GM12878 (cell line): ENCODE results near the gene ATP5ME. TPM values are rescaled to one million over a fixed set of nuclear protein-coding genes. Genes with fewer than 3 reads are reported as not detected.

Experiments
- ATAC-seq: fragments of 200-7000 bp; cut with Tn5 transposase; 3 replicates; pipeline ENCODE4 v1.9.1; 2020; ENCODE audit warnings: mild to moderate bottlenecking, moderate library complexity
- BruUV-seq: library from RNA; stranded (reverse); fragments of 400-500 nt; replicated peaks from 2 replicates; lab custom pipeline; 2021; lab: Mats Ljungman, UMichigan
- CTCF ChIA-PET: fragments of 300-600 bp; sonication (Branson Sonifier 250); formaldehyde crosslinking; extraction: SDS; loops from one replicate; lab custom pipeline; 2021; ENCODE audit warnings: inconsistent platforms; lab: Yijun Ruan, JAX
- POLR2A ChIA-PET: fragments of 350-600 bp; formaldehyde crosslinking; extraction: SDS; loops from one replicate; lab custom pipeline; 2021; ENCODE audit warnings: inconsistent platforms; lab: Charles Lee
- RAD21 ChIA-PET: fragments of 300-600 bp; sonication (Branson Sonifier 250); formaldehyde crosslinking; loops from one replicate; lab custom pipeline; 2023; ENCODE audit warnings: antibody characterized with exemption; ENCODE audit not compliant: unreplicated experiment; lab: Charles Lee
- SMC1A ChIA-PET: fragments of 300-600 bp; sonication (Branson Sonifier 250); formaldehyde crosslinking; loops from one replicate; lab custom pipeline; 2023; ENCODE audit not compliant: unreplicated experiment, uncharacterized antibody; lab: Charles Lee
- DNase-seq: peaks from one replicate; pipeline ENCODE4 v3.0.0-alpha.2; 2011; ENCODE audit warnings: low read depth, low spot score
- FAIRE-seq: peaks from 3 replicates; lab custom pipeline; 2011; peaks lifted over from hg19 to GRCh38; lab: Jason Lieb, UNC
- H2AFZ ChIP-seq: 2 replicates; pipeline ENCODE4 v1.6.0; 2011; ENCODE audit warnings: low read depth, low read length, control low read depth; ENCODE audit not compliant: control insufficient read depth
- H3K27ac ChIP-seq: 2 replicates; pipeline ENCODE4 v1.5.1; 2011; ENCODE audit warnings: control low read depth; ENCODE audit not compliant: control insufficient read depth, insufficient read depth
- H3K27me3 ChIP-seq, 2 experiments: replicated peaks in 1 of 2; 2 replicates each; pipeline versions ENCODE4 v1.6.0 to v1.6.1; 2011; ENCODE audit warnings: low read length in 1 of 2; ENCODE audit not compliant: control insufficient read depth in 2 of 2, insufficient read depth in 2 of 2
- H3K36me3 ChIP-seq, 2 experiments: 2 replicates each; pipeline ENCODE4 v1.5.1; 2011; ENCODE audit warnings: low read length in 1 of 2; ENCODE audit not compliant: control insufficient read depth in 2 of 2, insufficient read depth in 2 of 2
- H3K4me1 ChIP-seq: 2 replicates; pipeline ENCODE4 v1.6.1; 2011; ENCODE audit warnings: mild to moderate bottlenecking, low read length, moderate library complexity, mixed read lengths; ENCODE audit not compliant: control insufficient read depth, insufficient read depth
- H3K4me2 ChIP-seq: 2 replicates; pipeline ENCODE4 v1.6.0; 2011; ENCODE audit warnings: control low read depth; ENCODE audit not compliant: control insufficient read depth, insufficient read depth
- H3K4me3 ChIP-seq: fragments of 200-600 bp; sonication (generic); 2 replicates; pipeline ENCODE4 v1.5.1; 2016
- H3K79me2 ChIP-seq: 2 replicates; pipeline ENCODE4 v1.6.0; 2011; ENCODE audit warnings: low read length; ENCODE audit not compliant: control insufficient read depth, insufficient read depth
- H3K9ac ChIP-seq: 2 replicates; pipeline ENCODE4 v1.8.0; 2011; ENCODE audit warnings: low read length, control low read depth, mixed read lengths; ENCODE audit not compliant: control insufficient read depth, insufficient read depth
- H3K9me3 ChIP-seq: replicated peaks from 3 replicates; pipeline ENCODE4 v1.5.1; 2011; ENCODE audit warnings: mild to moderate bottlenecking, low read length; ENCODE audit not compliant: control insufficient read depth, insufficient read depth
- H4K20me1 ChIP-seq: 2 replicates; pipeline ENCODE4 v1.6.0; 2011; ENCODE audit not compliant: control insufficient read depth, insufficient read depth
- BHLHE40 ChIP-seq, 2 experiments: fragments of 450-650 bp in 1 of 2; IDR thresholded peaks; 2 replicates each; pipeline ENCODE4 v1.6.1; 2011 to 2017; ENCODE audit warnings: low read depth in 2 of 2, borderline replicate concordance in 1 of 2, improper control_type of control experiment in 1 of 2, low read length in 1 of 2, mild to moderate bottlenecking in 1 of 2
- BMI1 ChIP-seq: fragments of 450-650 bp; IDR thresholded peaks from 2 replicates; pipeline ENCODE4 v1.6.1; 2016; ENCODE audit warnings: mild to moderate bottlenecking, moderate library complexity, borderline replicate concordance
- ESRRA ChIP-seq: IDR thresholded peaks from 2 replicates; pipeline ENCODE4 v1.6.1; 2012; ENCODE audit warnings: mild to moderate bottlenecking, low read length, improper control_type of control experiment
- LARP7 ChIP-seq: fragments of 450-650 bp; IDR thresholded peaks from 2 replicates; pipeline ENCODE4 v1.6.1; 2017; ENCODE audit warnings: mild to moderate bottlenecking
- MTA3 ChIP-seq: IDR thresholded peaks from 2 replicates; pipeline ENCODE4 v1.6.1; 2012; ENCODE audit warnings: low read length, inconsistent platforms, borderline replicate concordance
- NRF1 ChIP-seq: conservative IDR thresholded peaks from 2 replicates; pipeline ENCODE4 v1.6.1; 2011; ENCODE audit warnings: mild to moderate bottlenecking, low read depth, low read length, improper control_type of control experiment
- POLR2A ChIP-seq: IDR thresholded peaks from 2 replicates; pipeline ENCODE4 v1.6.1; 2011; ENCODE audit warnings: low read depth, mild to moderate bottlenecking, low read length
- SMAD5 ChIP-seq: IDR thresholded peaks from 2 replicates; pipeline ENCODE4 v1.6.1; 2016; ENCODE audit warnings: antibody characterized with exemption, low read depth
- SMC3 ChIP-seq: IDR thresholded peaks from 2 replicates; pipeline ENCODE4 v1.6.1; 2011; ENCODE audit warnings: low read length, improper control_type of control experiment, borderline replicate concordance
- SPI1 ChIP-seq: IDR thresholded peaks from 2 replicates; pipeline ENCODE4 v1.6.1; 2011; ENCODE audit warnings: low read depth, mild to moderate bottlenecking, low read length, moderate library complexity, borderline replicate concordance; ENCODE audit not compliant: insufficient read depth
- TCF12 ChIP-seq: IDR thresholded peaks from 2 replicates; pipeline ENCODE4 v1.6.1; 2011; ENCODE audit warnings: low read depth, mild to moderate bottlenecking, low read length
- YBX1 ChIP-seq: fragments of 450-650 bp; IDR thresholded peaks from 2 replicates; pipeline ENCODE4 v1.6.1; 2016; ENCODE audit warnings: antibody characterized with exemption
- ZNF274 ChIP-seq: IDR thresholded peaks from one replicate; pipeline ENCODE4 v1.8.0; 2011; ENCODE audit not compliant: insufficient read length, insufficient read depth
- WGBS: methylation state at CpG from one replicate; pipeline ENCODE4 v1.1.6; 2016; ENCODE audit warnings: low lambda C conversion rate; ENCODE audit not compliant: insufficient replicate concordance, insufficient coverage; ENCODE audit errors: missing lambda C conversion rate; 5-methylcytosine and 5-hydroxymethylcytosine counted together
- in situ Hi-C: fragments of 300-500 bp; cut with MboI; formaldehyde crosslinking; loops from 9 replicates; pipeline ENCODE4 v1.14.3; 2018; ENCODE audit warnings: mixed read lengths
- intact Hi-C: fragments of 100-400 bp; cut with micrococcal nuclease; formaldehyde crosslinking; loops from one replicate; pipeline ENCODE4 v1.14.2; 2022; ENCODE audit not compliant: unreplicated experiment
- polyA plus RNA-seq, 11 experiments: library from polyadenylated mRNA; depleted of rRNA in 4 of 11; unstranded in 6 of 11; stranded (reverse) in 5 of 11; fragments of >200 nt; fragmentation: Nextera tagmentation in 4 of 11; fragmentation: Illumina TruSeq in 1 of 11; extraction: Ambion mirVana in 4 of 11; extraction: Trizol in 1 of 11; gene quantifications; 1 replicate in 1 of 11; 2 replicates in 10 of 11; pipeline versions ENCODE4 v1.2.1 to v1.2.3, GENCODE V29; 2011 to 2016; ENCODE audit warnings: inconsistent platforms in 2 of 11, missing spikeins in 2 of 11, low read depth in 1 of 11
- total RNA-seq, 4 experiments: library from RNA; depleted of rRNA in 3 of 4; stranded (reverse); fragments of >200 nt in 3 of 4; fragmentation: Illumina TruSeq in 1 of 4; extraction: Trizol in 1 of 4; gene quantifications; 2 replicates each; pipeline versions ENCODE4 v1.2.1 to v1.2.3, GENCODE V29; 2013 to 2021
- TF ChIP-seq, protein P1 (sequence below): fragments of 450-650 bp; IDR thresholded peaks from 2 replicates; pipeline ENCODE4 v1.6.1; 2014; ENCODE audit warnings: mild to moderate bottlenecking
- TF ChIP-seq, protein P2 (sequence below): IDR thresholded peaks from 2 replicates; pipeline ENCODE4 v1.6.1; 2012; ENCODE audit warnings: low read depth, low read length, improper control_type of control experiment

ATP5ME gene
- total and polyA plus RNA-seq, 10 of the 15 experiments (the other 5 are each of a cell fraction or from before 2014, with no cell fraction given): 279 to 2,374 (median 509) TPM

DNA sequence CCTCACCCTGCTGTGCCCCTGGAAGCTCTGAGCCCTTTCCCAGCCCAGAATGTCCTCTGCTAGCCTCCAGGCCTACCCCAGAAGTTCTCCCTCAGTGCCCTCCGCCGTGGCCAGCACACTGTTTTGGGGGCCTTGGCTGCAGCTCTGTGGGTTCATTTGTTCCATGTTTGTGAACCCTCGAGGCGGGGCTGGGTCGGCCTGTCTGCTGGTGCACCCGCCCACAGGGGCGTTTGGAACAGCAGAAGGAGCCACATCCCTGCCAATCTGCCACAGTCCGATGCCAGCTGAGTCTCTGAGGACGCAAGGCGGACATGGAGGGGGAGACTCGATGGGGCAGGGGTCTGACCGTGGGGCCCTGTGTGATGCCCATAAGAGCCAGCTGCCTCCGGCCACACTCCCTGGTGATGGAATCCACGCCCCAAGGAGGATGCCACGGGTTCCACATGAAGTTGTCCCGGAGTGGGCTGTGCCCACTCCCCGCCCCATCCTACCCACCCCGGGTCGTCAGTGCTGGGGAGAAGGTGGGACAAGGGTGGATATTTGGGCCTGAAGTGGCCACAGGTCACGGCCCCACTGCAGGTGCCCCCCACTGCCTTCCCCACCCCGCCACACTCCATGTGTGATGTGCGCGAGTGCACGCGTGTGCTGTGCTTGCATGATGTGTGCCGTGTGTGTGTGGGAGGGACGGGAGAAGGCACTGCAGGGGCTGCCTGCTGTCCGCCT lies 7.1 kb downstream of the ATP5ME start:
- Histone ChIP-seq H3K27ac (no peak overlapping the region), H3K4me3 (no peak overlapping the region), H3K4me2 (no peak overlapping the region), H3K36me3 (peaks cover 0 to 4% of the 10 kb centered on the region in 2 experiments; a peak in 3 of 4 replicates), H3K9ac (no peak overlapping the region), H3K4me1 (no peaks in the 10 kb centered on the region), H3K9me3 (no peaks in the 10 kb centered on the region; the same call in 2 of the 3 replicates), H3K79me2 (peaks cover 3% of the 10 kb centered on the region), H2AFZ (no peak overlapping the region), H3K27me3 (no peaks in the 10 kb centered on the region), H4K20me1 (no peaks in the 10 kb centered on the region)
- ATAC-seq (no peak), DNase-seq (no peak), FAIRE-seq (no peak)
- CTCF ChIA-PET: interaction anchor here (0.7 kb wide), 1 partner anchor 23 kb away, joined by 4 read pairs; no protein-coding TSS in a partner anchor
- BruUV-seq: no TSS peak
- in situ Hi-C loops (no loop called here), intact Hi-C loops (no loop called here)
- TF ChIP-seq SMC3: no peak
- peak; percentile 44; the same call in 1 of the 2 replicates for TF ChIP-seq POLR2A
- WGBS: 69% methylated on average over 23 of the region's 28 CpGs
- RAD21 ChIA-PET: no interaction called here
- POLR2A ChIA-PET: interaction anchor here (0.6 kb wide), 1 partner anchor 51 kb away, joined by 6 read pairs; no protein-coding TSS in a partner anchor
- SMC1A ChIA-PET: no interaction called here

DNA sequence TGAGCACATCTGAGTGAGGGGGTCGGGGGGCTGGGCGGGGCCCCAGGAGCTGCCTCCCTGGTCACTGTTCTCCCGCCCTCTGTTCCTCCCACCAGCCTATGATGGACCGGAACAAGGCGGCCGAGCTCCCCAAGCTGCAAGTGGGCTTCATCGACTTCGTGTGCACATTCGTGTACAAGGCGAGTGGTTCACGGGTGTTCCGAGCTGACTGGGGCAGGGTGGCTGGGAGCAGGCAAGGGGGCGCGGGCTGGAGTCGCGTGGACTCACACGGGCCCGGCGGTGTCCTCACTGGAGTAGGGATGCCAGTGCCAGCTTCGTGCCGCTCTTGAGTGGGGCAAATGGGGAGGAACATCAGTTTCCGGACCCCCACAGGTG lies 7.7 kb downstream of the ATP5ME start:
- DNase-seq (no peak), FAIRE-seq (no peak), ATAC-seq (no peak)
- no peak overlapping the region for H3K4me3 ChIP-seq
- H3K9ac ChIP-seq: no peak overlapping the region
- SMC1A ChIA-PET: no interaction called here
- 89% methylated on average over 21 of the region's 22 CpGs for whole genome bisulfite sequencing
- no peak overlapping the region for H2AFZ ChIP-seq
- no peaks in the 10 kb centered on the region for H4K20me1 ChIP-seq
- H3K27me3 ChIP-seq: no peaks in the 10 kb centered on the region
- peaks cover 0 to 1% of the 10 kb centered on the region in 2 experiments; a peak in 1 of 4 replicates for H3K36me3 ChIP-seq
- in situ Hi-C loops: no loop called here
- BruUV-seq: no TSS peak
- peaks cover 3% of the 10 kb centered on the region for H3K79me2 ChIP-seq
- no peak overlapping the region for H3K27ac ChIP-seq
- no peak overlapping the region for H3K4me2 ChIP-seq
- intact Hi-C loops: no loop called here
- POLR2A ChIA-PET: interaction anchor here (0.6 kb wide), 1 partner anchor 50 kb away, joined by 6 read pairs; no protein-coding TSS in a partner anchor
- no peaks in the 10 kb centered on the region; the same call in 2 of the 3 replicates for H3K9me3 ChIP-seq
- RAD21 ChIA-PET: no interaction called here
- CTCF ChIA-PET: interaction anchor here (0.5 to 0.7 kb wide), 2 partner anchors 24 to 1143 kb away, joined by 3 to 4 read pairs; no protein-coding TSS in a partner anchor
- no peaks in the 10 kb centered on the region for H3K4me1 ChIP-seq
- no peak for TF ChIP-seq TCF12
- no peak for TF ChIP-seq NRF1
- no peak for TF ChIP-seq YBX1
- TF ChIP-seq, protein P1, sequence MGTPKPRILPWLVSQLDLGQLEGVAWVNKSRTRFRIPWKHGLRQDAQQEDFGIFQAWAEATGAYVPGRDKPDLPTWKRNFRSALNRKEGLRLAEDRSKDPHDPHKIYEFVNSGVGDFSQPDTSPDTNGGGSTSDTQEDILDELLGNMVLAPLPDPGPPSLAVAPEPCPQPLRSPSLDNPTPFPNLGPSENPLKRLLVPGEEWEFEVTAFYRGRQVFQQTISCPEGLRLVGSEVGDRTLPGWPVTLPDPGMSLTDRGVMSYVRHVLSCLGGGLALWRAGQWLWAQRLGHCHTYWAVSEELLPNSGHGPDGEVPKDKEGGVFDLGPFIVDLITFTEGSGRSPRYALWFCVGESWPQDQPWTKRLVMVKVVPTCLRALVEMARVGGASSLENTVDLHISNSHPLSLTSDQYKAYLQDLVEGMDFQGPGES: no peak
- no peak for TF ChIP-seq LARP7
- no peak for TF ChIP-seq SMAD5
- TF ChIP-seq, protein P2, sequence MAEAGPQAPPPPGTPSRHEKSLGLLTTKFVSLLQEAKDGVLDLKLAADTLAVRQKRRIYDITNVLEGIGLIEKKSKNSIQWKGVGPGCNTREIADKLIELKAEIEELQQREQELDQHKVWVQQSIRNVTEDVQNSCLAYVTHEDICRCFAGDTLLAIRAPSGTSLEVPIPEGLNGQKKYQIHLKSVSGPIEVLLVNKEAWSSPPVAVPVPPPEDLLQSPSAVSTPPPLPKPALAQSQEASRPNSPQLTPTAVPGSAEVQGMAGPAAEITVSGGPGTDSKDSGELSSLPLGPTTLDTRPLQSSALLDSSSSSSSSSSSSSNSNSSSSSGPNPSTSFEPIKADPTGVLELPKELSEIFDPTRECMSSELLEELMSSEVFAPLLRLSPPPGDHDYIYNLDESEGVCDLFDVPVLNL: no peak
- no peak for TF ChIP-seq BHLHE40 (IDR thresholded peaks at IDR 0.05; ENCODE audit: borderline replicate concordance in 1 of 2, low read depth in 2 of 2, low read length in 1 of 2)
- TF ChIP-seq ESRRA: no peak
- no peak for TF ChIP-seq MTA3
- TF ChIP-seq BMI1: no peak
- no peak for TF ChIP-seq ZNF274
- no peak for TF ChIP-seq SMC3
- no peak for TF ChIP-seq SPI1
